GM18870 (cell line): ENCODE results near the gene IZUMO4.

Source experiments
- ATAC-seq: cut with Tn5 transposase; IDR thresholded peaks from one replicate; pipeline ENCODE4 v1.9.1; 2021; ENCODE audit warnings: moderate library complexity; ENCODE audit not compliant: unreplicated experiment

The IZUMO4 gene

GRCh38 chr19:2103045-2103707 lies 6.5 kb downstream of the IZUMO4 start:
- no peak for ATAC-seq

GRCh38 chr19:2108251-2109016 lies 11.7 kb downstream of the IZUMO4 start:
- no peak for ATAC-seq

GRCh38 chr19:2109046-2109864 lies 12.5 kb downstream of the IZUMO4 start:
- ATAC-seq = no peak

- ATAC-seq = no peak
Measured at GRCh38 chr19:2110822-2111221, 14.1 kb downstream of the IZUMO4 start.

- no peak for ATAC-seq
Measured at GRCh38 chr19:2111425-2111824, 14.7 kb downstream of the IZUMO4 start.

GRCh38 chr19:2111886-2112285 lies 15.2 kb downstream of the IZUMO4 start:
- ATAC-seq = no peak

GRCh38 chr19:2112516-2113320 lies 16.0 kb downstream of the IZUMO4 start:
- ATAC-seq = no peak

GRCh38 chr19:2113439-2114211 lies 16.9 kb downstream of the IZUMO4 start:
- ATAC-seq = no peak

GRCh38 chr19:2114218-2114617 lies 17.5 kb downstream of the IZUMO4 start:
- no peak for ATAC-seq

- ATAC-seq = no peak
Measured at GRCh38 chr19:2114821-2115220, 18.1 kb downstream of the IZUMO4 start.

GRCh38 chr19:2115324-2115723 lies 18.6 kb downstream of the IZUMO4 start:
- no peak for ATAC-seq

- ATAC-seq = no peak
Measured at GRCh38 chr19:2115911-2116426, 19.3 kb downstream of the IZUMO4 start.

- no peak for ATAC-seq
Measured at GRCh38 chr19:2116507-2116906, 19.8 kb downstream of the IZUMO4 start.

- no peak for ATAC-seq
Measured at GRCh38 chr19:2117215-2117960, 20.7 kb downstream of the IZUMO4 start.

- no peak for ATAC-seq
Measured at GRCh38 chr19:2118438-2118837, 21.7 kb downstream of the IZUMO4 start.

GRCh38 chr19:2119921-2120785 lies 23.4 kb downstream of the IZUMO4 start:
- ATAC-seq = no peak

GRCh38 chr19:2120821-2121220 lies 24.1 kb downstream of the IZUMO4 start:
- ATAC-seq = no peak

GRCh38 chr19:2121416-2122051 lies 24.8 kb downstream of the IZUMO4 start:
- ATAC-seq = no peak
